ENCODE results near the gene PDLIM4.
A peak's percentile ranks its signal among the peaks of the same experiment; 100 is the strongest.

Gene PDLIM4

GRCh38 chr5:132261881-132262845, 4.7 kb downstream of the PDLIM4 start:
- Histone ChIP-seq H3K27me3 (ENCODE audit: control insufficient read depth, insufficient read depth, low read length) (peaks cover 12% of the 10 kb centered on the region), H3K36me3 (ENCODE audit: control insufficient read depth, insufficient read depth, low read length) (no peaks in the 10 kb centered on the region; the same call in 1 of the 2 replicates), H3K4me3 (ENCODE audit: low read depth, low read length) (no peak overlapping the region), H3K27ac (ENCODE audit: low read depth, low read length) (no peak overlapping the region), H3K4me1 (ENCODE audit: control insufficient read depth, insufficient read depth, low read length) (peaks cover 35% of the 10 kb centered on the region), H3K9ac (ENCODE audit: low read length) (no peak overlapping the region), H3K9me3 (ENCODE audit: control insufficient read depth, insufficient read depth, low read depth, low read length) (no peaks in the 10 kb centered on the region)

- Histone ChIP-seq H3K9me3 (ENCODE audit: control insufficient read depth, insufficient read depth, low read depth, low read length) (no peaks in the 10 kb centered on the region), H3K36me3 (ENCODE audit: control insufficient read depth, insufficient read depth, low read length) (no peaks in the 10 kb centered on the region; the same call in 1 of the 2 replicates), H3K4me3 (ENCODE audit: low read depth, low read length) (no peak overlapping the region), H3K27me3 (ENCODE audit: control insufficient read depth, insufficient read depth, low read length) (peaks cover 7% of the 10 kb centered on the region), H3K9ac (ENCODE audit: low read length) (no peak overlapping the region), H3K4me1 (ENCODE audit: control insufficient read depth, insufficient read depth, low read length) (peaks cover 31% of the 10 kb centered on the region), H3K27ac (ENCODE audit: low read depth, low read length) (no peak overlapping the region)
Measured at GRCh38 chr5:132262882-132263547, 5.5 kb downstream of the PDLIM4 start.

GRCh38 chr5:132263548-132264261, 6.2 kb downstream of the PDLIM4 start:
- no peak overlapping the region for H3K4me3 ChIP-seq (ENCODE audit: low read depth, low read length)
- H3K4me1 ChIP-seq (ENCODE audit: control insufficient read depth, insufficient read depth, low read length), result peaks cover 24% of the 10 kb centered on the region; the same call in 1 of the 2 replicates
- 0 out of 2 replicates have a peak, but pooled peaks cover under 1% of the 10 kb centered on the region for H3K27me3 ChIP-seq (ENCODE audit: control insufficient read depth, insufficient read depth, low read length)
- H3K9me3 ChIP-seq (ENCODE audit: control insufficient read depth, insufficient read depth, low read depth, low read length), result no peaks in the 10 kb centered on the region
- H3K9ac ChIP-seq (ENCODE audit: low read length), result no peak overlapping the region
- H3K27ac ChIP-seq (ENCODE audit: low read depth, low read length), result no peak overlapping the region
- no peaks in the 10 kb centered on the region; the same call in 1 of the 2 replicates for H3K36me3 ChIP-seq (ENCODE audit: control insufficient read depth, insufficient read depth, low read length)

- Histone ChIP-seq H3K9ac (ENCODE audit: low read length) (no peak overlapping the region), H3K36me3 (ENCODE audit: control insufficient read depth, insufficient read depth, low read length) (no peaks in the 10 kb centered on the region; the same call in 1 of the 2 replicates), H3K4me1 (ENCODE audit: control insufficient read depth, insufficient read depth, low read length) (peaks cover 20% of the 10 kb centered on the region; the same call in 1 of the 2 replicates)
Measured at GRCh38 chr5:132264546-132265335, 7.2 kb downstream of the PDLIM4 start.

GRCh38 chr5:132265336-132266030, 8.0 kb downstream of the PDLIM4 start:
- Histone ChIP-seq H3K9ac (ENCODE audit: low read length) (no peak overlapping the region), H3K36me3 (ENCODE audit: control insufficient read depth, insufficient read depth, low read length) (no peaks in the 10 kb centered on the region; the same call in 1 of the 2 replicates), H3K27me3 (ENCODE audit: control insufficient read depth, insufficient read depth, low read length) (no peaks in the 10 kb centered on the region), H3K4me1 (ENCODE audit: control insufficient read depth, insufficient read depth, low read length) (peaks cover 19% of the 10 kb centered on the region; the same call in 1 of the 2 replicates), H3K4me3 (ENCODE audit: low read depth, low read length) (no peak overlapping the region), H3K27ac (ENCODE audit: low read depth, low read length) (peak overlapping the region; percentile 47; the same call in 1 of the 2 replicates), H3K9me3 (ENCODE audit: control insufficient read depth, insufficient read depth, low read depth, low read length) (no peaks in the 10 kb centered on the region)

More at GRCh38 chr5:132264546-132265335, 7.2 kb downstream of the PDLIM4 start:
- Histone ChIP-seq H3K9me3 (ENCODE audit: control insufficient read depth, insufficient read depth, low read depth, low read length) (no peaks in the 10 kb centered on the region), H3K4me3 (ENCODE audit: low read depth, low read length) (no peak overlapping the region), H3K27ac (ENCODE audit: low read depth, low read length) (no peak overlapping the region), H3K27me3 (ENCODE audit: control insufficient read depth, insufficient read depth, low read length) (no peaks in the 10 kb centered on the region)

- Histone ChIP-seq H3K4me3 (ENCODE audit: low read depth, low read length) (no peak overlapping the region), H3K27ac (ENCODE audit: low read depth, low read length) (no peak overlapping the region), H3K4me1 (ENCODE audit: control insufficient read depth, insufficient read depth, low read length) (peaks cover 14% of the 10 kb centered on the region; the same call in 1 of the 2 replicates)
Measured at GRCh38 chr5:132266031-132266835, 8.7 kb downstream of the PDLIM4 start.

GRCh38 chr5:132266836-132267160, 9.3 kb downstream of the PDLIM4 start:
- no peaks in the 10 kb centered on the region for H3K9me3 ChIP-seq (ENCODE audit: control insufficient read depth, insufficient read depth, low read depth, low read length)
- peaks cover 14% of the 10 kb centered on the region; the same call in 1 of the 2 replicates for H3K4me1 ChIP-seq (ENCODE audit: control insufficient read depth, insufficient read depth, low read length)
- H3K27me3 ChIP-seq (ENCODE audit: control insufficient read depth, insufficient read depth, low read length), result no peaks in the 10 kb centered on the region
- no peak overlapping the region for H3K27ac ChIP-seq (ENCODE audit: low read depth, low read length)
- H3K9ac ChIP-seq (ENCODE audit: low read length), result no peak overlapping the region
- no peak overlapping the region for H3K4me3 ChIP-seq (ENCODE audit: low read depth, low read length)
- no peaks in the 10 kb centered on the region; the same call in 1 of the 2 replicates for H3K36me3 ChIP-seq (ENCODE audit: control insufficient read depth, insufficient read depth, low read length)

More at GRCh38 chr5:132266031-132266835, 8.7 kb downstream of the PDLIM4 start:
- Histone ChIP-seq H3K9me3 (ENCODE audit: control insufficient read depth, insufficient read depth, low read depth, low read length) (no peaks in the 10 kb centered on the region), H3K36me3 (ENCODE audit: control insufficient read depth, insufficient read depth, low read length) (no peaks in the 10 kb centered on the region; the same call in 1 of the 2 replicates), H3K27me3 (ENCODE audit: control insufficient read depth, insufficient read depth, low read length) (no peaks in the 10 kb centered on the region), H3K9ac (ENCODE audit: low read length) (no peak overlapping the region)

GRCh38 chr5:132267166-132267739, 9.8 kb downstream of the PDLIM4 start:
- Histone ChIP-seq H3K9ac (ENCODE audit: low read length) (no peak overlapping the region), H3K36me3 (ENCODE audit: control insufficient read depth, insufficient read depth, low read length) (no peaks in the 10 kb centered on the region; the same call in 1 of the 2 replicates), H3K27ac (ENCODE audit: low read depth, low read length) (no peak overlapping the region), H3K27me3 (ENCODE audit: control insufficient read depth, insufficient read depth, low read length) (no peaks in the 10 kb centered on the region), H3K9me3 (ENCODE audit: control insufficient read depth, insufficient read depth, low read depth, low read length) (no peaks in the 10 kb centered on the region), H3K4me1 (ENCODE audit: control insufficient read depth, insufficient read depth, low read length) (peaks cover 14% of the 10 kb centered on the region; the same call in 1 of the 2 replicates), H3K4me3 (ENCODE audit: low read depth, low read length) (no peak overlapping the region)
